SKM-1 treated with dmso at 0.1 percent for 144 hours (cell line): ENCODE data around the gene KLHL22.
"Not testable (repeated sequence)": the region's sequence is repeated elsewhere in the genome, so short reads cannot be mapped to it uniquely, and the experiment has no call there.

Source experiments
- DNase-seq: peaks from one replicate; lab custom pipeline; 2025; ENCODE audit not compliant: unreplicated experiment; lab: John Stamatoyannopoulos, UW

The KLHL22 gene

GRCh38 chr22:20423906-20424551, 71.6 kb downstream of the KLHL22 start:
- no peak for DNase-seq

GRCh38 chr22:20423008-20423905, 72.3 kb downstream of the KLHL22 start:
- no peak for DNase-seq

GRCh38 chr22:20422271-20423007, 73.2 kb downstream of the KLHL22 start:
- DNase-seq = no peak

- DNase-seq = no peak
Measured at GRCh38 chr22:20421507-20421874, 74.1 kb downstream of the KLHL22 start.

GRCh38 chr22:20420157-20420842, 75.3 kb downstream of the KLHL22 start:
- DNase-seq = no peak

GRCh38 chr22:20419664-20419951, 76.0 kb downstream of the KLHL22 start:
- no peak for DNase-seq

- DNase-seq = peak; percentile 45
Measured at GRCh38 chr22:20418211-20418788, 77.3 kb downstream of the KLHL22 start.

GRCh38 chr22:20415699-20416098, 79.9 kb downstream of the KLHL22 start:
- not testable (repeated sequence) for DNase-seq

GRCh38 chr22:20415241-20415640, 80.4 kb downstream of the KLHL22 start:
- DNase-seq = not testable (repeated sequence)

GRCh38 chr22:20414450-20414849, 81.1 kb downstream of the KLHL22 start:
- no peak for DNase-seq

GRCh38 chr22:20414059-20414440, 81.5 kb downstream of the KLHL22 start:
- no peak for DNase-seq

- DNase-seq = no peak
Measured at GRCh38 chr22:20413217-20414058, 82.2 kb downstream of the KLHL22 start.

GRCh38 chr22:20412474-20413216, 83.0 kb downstream of the KLHL22 start:
- no peak for DNase-seq

- not testable (repeated sequence) for DNase-seq
Measured at GRCh38 chr22:20409385-20409784, 86.2 kb downstream of the KLHL22 start.

GRCh38 chr22:20408891-20409290, 86.7 kb downstream of the KLHL22 start:
- DNase-seq = no peak

- no peak for DNase-seq
Measured at GRCh38 chr22:20407829-20408228, 87.8 kb downstream of the KLHL22 start.

GRCh38 chr22:20406686-20407408, 88.7 kb downstream of the KLHL22 start:
- DNase-seq = no peak

GRCh38 chr22:20405931-20406685, 89.5 kb downstream of the KLHL22 start:
- DNase-seq = no peak
